Ramos (cell line): ENCODE data around the gene P2RY11.

Experiments used
- in situ Hi-C: fragments of 300-500 bp; cut with MboI; formaldehyde crosslinking; loops from one replicate; pipeline ENCODE4 v1.14.3; 2022; ENCODE audit warnings: low sequenced_read_pairs; ENCODE audit not compliant: unreplicated experiment

The P2RY11 gene

DNA sequence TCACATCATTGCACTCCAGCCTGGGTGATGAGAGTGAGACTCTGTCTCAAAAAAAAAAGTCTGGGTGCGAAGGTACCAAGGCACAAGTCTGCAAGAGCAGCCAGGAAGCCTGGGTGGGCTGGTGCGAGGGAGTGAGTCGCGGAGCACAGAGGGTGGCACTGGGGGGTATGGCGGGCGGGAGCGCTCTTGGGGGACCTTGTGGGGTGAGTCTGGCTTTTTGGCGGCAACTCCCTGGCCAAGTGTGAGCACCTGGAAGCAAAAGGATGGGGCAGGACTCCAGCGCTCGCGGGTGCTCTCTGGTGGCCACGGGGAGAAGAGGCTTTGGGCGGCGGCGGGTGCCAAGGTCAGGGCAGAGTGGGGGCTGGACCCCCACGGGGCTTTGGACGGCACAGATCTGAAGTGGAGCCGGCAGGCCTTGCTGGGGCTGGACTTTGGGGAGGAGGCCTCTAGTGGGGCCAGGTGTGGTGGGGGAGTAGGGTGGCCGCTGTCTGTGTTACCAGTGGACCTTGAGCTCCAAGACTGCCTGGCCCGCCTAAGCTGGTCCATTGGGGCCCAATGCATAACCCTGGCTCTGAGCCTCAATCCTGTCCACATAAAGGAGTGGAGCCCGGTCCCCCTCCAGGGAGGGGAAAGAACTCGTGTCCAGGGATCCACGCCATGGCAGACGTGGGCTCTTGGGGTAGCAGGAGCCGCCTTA, 1.6 kb downstream of the P2RY11 start:
- in situ Hi-C loops, result no loop called here

DNA sequence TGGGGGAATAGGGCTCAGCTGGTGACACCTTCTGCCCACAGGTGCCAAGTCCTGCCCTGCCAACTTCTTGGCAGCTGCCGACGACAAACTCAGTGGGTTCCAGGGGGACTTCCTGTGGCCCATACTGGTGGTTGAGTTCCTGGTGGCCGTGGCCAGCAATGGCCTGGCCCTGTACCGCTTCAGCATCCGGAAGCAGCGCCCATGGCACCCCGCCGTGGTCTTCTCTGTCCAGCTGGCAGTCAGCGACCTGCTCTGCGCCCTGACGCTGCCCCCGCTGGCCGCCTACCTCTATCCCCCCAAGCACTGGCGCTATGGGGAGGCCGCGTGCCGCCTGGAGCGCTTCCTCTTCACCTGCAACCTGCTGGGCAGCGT, 2.1 kb downstream of the P2RY11 start:
- in situ Hi-C loops, result no loop called here

DNA sequence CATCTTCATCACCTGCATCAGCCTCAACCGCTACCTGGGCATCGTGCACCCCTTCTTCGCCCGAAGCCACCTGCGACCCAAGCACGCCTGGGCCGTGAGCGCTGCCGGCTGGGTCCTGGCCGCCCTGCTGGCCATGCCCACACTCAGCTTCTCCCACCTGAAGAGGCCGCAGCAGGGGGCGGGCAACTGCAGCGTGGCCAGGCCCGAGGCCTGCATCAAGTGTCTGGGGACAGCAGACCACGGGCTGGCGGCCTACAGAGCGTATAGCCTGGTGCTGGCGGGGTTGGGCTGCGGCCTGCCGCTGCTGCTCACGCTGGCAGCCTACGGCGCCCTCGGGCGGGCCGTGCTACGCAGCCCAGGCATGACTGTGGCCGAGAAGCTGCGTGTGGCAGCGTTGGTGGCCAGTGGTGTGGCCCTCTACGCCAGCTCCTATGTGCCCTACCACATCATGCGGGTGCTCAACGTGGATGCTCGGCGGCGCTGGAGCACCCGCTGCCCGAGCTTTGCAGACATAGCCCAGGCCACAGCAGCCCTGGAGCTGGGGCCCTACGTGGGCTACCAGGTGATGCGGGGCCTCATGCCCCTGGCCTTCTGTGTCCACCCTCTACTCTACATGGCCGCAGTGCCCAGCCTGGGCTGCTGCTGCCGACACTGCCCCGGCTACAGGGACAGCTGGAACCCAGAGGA, 2.6 kb downstream of the P2RY11 start:
- in situ Hi-C loops, result no loop called here

DNA sequence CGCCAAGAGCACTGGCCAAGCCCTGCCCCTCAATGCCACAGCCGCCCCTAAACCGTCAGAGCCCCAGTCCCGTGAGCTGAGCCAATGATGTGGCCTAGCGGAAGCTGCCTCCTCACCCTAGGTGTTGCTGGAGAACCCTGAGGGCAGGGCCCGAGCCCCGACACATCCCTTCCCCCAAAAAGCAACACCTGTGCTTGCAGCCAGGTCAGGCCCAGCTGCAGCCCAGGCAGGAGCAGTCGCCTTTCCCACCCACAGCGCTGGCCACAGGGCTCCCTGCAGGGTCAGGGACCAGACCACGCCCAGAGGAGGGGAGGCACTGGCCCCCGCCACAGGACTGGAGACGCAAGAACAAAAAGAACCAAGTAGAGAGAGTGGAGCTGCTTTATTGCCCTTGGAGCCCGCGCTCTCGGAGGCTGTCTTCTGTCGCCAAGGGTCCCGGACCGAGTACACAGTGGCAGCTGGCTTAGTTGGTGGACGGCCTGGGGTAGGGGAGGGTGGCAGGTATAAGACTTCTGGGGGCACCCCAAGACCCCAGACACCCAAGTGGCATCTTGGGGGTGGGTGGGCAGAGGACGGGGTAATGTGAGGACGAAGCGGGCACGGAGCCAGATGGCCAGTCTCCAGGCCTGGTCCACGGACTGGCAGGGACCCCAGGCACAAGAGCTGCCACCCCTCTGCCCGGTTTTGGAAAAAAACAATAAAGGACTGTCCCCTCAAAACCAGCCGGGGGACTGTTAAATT, 3.3 kb downstream of the P2RY11 start:
- in situ Hi-C loops, result no loop called here

DNA sequence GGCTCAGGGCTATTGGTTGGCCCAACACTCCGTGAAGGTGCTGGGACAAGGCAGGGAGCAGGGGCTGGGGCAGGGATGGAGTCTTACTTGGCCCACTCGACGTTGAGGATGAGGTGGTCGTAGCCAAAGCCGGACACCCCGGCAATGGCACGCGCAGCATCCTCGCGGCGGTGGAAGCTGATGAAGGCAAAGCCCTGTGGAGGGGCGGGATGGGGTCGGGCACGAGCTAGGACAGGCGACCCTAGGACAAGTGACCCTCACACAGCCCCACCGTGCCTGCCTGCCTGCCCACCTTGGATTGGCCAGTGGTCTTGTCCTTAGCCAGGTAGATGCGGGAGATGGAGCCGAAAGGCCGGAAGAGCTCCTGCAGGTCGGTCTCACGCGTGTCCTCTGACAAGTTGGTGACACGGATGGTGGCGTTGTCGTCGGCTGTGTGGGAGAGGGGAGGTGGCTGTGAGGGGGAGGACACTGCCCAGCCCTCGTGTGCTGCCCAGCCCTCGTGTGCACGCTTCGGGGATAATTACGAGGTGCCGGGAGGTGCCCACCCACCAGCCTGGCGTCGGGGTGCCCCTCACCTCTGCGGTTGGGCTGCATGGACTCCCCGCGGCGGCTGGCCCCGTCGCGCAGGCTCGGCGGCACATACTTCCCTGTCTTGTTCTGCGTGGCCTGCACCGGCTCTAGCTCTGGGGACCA, 4.0 kb downstream of the P2RY11 start:
- in situ Hi-C loops, result no loop called here

DNA sequence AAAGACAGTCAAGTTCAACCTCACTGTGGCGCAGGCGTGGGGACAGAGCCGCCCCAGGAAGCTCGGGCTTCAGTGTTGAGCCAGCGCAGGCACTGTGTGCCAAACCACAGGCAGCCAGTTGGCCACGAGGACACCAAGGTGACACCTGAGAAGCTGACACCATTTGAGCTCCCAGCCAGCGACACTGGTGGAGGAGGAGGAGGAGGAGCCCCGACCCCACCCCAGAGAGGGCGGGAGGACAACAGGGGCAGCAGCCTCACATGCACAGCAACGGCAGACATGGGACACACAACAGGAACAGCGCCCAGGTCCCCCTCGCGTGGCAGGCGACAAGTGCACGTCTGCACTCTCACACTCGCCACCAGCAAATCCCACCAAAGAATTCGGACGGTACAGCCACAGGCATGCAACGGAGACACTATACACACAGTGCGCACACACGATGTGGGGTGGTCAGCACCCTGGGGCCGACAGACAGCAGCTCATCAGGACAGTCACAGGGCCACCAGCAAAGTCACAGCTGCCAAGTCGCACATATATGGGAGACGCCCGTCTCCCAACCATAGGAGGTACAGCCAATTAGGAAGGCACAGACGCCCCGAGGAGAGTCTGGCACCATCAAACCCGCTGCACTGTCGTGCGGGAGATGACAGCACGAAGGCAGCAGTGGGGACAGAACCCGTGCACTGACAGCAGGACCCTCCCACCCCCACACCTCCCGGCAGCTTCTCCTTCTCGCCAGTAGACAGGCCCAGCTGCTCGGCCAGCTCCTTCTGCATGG, 4.8 kb downstream of the P2RY11 start:
- in situ Hi-C loops, result no loop called here

DNA sequence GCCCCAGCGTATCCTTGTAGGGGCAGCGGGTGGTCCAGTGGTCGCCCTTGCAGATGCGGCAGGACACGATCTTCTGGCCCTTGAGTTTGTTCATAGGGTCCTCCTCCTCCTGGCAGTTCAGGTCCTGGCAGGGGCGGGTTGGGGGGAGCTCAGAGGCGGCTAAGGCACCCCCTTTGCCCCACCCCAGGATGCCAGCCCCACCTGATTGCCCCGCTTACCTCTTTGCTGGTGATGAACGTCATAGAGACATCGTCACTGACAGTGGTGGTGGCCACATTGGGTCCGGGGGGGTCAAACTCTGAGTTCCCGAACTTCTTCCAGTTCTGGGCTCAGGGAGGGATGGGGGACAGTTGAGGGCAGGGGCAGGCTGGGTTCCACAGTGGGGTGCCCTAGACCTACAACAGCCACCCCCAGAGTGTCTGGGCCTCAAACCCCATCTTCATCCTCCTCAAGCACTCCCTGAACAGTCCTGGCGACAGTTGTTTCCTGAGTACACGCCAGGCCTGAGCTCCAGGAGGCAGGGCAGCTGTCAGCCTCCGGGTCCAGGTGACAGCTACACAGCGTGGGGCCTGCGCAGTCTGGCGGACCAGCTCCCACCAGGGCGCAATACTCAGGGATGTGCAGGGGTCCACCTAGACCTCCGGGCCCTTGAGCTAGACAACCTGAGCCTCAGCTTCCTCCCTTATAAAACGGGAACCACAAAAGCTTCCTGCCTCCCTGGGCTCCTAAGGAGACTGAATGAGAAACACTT, 5.5 kb downstream of the P2RY11 start:
- in situ Hi-C loops, result no loop called here

DNA sequence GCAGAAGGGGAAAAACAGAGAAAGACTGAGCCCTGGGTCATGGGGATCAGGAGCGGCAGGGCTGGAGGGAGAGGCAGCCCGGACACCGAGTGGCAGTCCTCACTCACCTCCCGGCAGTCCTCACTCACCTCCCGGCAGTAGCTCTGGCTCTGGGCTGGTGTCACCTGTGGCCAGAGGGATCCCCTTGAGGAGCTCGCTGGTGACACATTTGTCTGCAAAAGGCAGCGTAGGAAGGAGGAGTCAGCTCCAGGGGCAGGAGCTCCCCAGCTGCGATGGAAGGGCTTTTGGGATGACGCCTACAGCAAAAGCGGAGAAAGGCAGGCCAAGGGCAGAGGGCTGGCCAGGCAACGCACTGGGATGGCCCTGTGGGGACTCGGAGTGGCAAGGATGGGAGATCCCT, 7.5 kb downstream of the P2RY11 start:
- in situ Hi-C loops, result no loop called here

DNA sequence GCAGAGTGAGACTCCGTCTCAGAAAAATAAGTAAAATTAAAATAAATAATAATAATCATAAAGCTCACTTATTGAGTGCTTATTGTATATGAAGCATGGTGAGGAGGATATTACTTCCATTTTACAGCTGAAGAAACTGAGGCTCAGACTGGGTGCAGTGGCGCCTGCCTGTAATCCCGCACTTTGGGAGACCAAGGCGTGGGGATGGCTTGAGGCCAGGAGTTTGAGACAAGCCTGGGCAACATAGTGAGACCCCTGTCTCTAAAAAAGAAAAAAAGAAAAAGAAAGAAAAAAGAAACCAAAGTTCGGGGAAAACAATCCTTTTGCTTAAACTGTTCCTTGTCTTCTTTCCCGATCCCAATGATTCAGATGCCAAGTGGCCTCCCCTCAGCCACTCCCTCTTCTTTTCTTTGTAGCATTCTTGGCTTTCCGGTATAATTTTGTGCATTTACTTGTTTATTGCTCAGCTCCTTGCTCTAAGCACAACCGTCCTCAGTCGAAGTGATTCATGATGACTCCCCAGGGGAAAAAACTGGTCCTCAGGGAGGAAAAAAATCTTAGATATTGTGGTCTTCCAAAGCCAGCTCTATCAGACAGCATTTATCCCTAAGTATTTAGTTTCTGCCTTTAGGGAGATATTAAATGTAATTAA, 9.2 kb downstream of the P2RY11 start:
- in situ Hi-C loops, result no loop called here

DNA sequence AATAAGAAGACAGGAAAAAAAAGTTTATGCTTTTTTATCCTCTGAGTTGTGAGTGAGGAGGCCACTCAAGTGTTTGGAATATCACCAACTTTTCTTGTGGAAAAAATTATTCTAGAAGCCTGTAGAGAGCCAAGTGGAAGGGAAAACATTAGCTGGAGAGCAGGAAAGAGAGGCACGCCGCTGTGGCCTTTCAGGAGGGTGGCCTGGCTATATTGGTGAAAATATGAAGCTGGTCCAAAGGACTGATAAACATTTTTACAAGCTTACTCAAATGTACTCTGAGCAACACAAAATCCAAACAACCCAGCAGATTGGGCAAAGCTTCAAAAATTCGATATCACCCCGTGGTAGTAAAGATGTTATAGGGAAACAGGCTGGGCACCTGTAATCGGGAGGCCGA, 10.6 kb downstream of the P2RY11 start:
- in situ Hi-C loops, result no loop called here

DNA sequence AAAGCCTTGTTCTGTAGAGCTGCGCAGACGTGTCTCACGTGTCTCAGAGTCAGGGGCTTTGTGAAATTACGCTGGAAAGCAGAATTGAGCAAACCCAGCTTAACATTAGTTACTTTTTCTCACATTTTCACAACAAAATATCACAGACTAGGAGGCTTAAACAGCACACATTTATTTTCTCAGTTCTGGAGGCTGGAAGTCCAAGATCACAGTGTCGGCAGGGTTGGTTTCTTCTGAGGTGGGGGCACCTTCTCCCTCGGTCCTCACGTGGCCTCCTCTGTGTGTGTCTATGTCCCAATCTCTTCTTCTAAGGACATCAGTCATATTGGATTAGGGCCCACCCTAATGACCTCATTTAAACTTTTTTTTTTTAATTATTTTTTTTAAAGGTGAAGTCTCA, 12.9 kb downstream of the P2RY11 start:
- in situ Hi-C loops, result no loop called here

DNA sequence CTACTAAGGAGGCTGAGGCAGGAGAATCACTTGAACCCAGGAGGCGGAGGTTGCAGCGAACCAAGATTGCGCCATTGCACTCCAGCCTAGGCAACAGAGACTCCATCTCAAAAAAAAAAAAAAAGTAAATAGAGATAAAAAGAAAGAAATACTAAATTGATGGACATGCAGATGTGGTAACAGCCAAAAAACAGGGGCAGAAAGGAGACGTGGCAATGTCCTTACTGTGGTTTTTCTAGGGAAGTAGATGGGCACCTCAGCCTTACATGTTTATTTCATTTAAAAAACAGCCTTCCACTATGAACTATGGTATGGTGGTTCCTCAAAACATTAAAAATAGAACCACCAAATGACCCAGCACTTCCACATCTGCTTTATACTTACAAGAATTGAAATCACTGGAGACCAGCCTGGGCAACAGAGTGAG, 14.7 kb downstream of the P2RY11 start:
- in situ Hi-C loops, result no loop called here

DNA sequence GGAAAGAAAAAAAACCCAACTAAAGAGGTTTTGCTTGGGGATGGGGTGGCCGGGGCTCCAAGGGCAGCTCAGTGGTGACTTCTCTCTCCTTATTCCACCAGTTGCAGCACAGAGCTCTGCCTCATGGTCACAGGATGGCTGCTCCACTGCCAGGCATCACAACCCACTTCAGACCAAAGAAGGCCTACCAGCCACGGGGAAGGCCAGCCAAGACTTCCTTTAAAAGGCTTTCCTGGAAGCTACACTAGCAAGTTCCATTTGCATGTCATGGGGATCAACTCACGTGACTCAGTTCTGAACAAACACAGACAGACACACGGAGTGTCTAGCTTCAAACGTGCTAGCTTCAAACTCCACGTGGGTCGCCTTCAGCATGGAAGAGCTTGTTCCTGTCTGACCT, 21.4 kb downstream of the P2RY11 start:
- in situ Hi-C loops, result no loop called here

DNA sequence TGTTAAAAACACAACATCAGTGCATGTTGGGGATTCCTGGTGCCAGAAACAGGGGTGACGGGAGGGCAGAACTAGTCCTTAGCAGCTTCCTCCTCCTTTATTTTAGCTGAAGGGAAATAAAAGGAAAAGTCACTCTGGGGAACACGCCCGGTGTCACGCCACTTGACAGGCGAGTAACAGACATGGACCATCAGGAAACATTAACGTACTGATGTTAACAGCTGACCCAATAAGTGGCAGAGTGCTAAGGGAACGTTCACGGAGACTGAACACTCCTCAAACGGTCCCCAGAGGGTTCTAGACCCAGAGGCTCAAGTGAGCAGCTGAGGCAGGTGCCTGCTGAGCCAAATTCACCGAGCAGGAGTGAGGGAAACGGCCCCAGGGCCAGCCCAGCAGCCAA, 22.1 kb downstream of the P2RY11 start:
- in situ Hi-C loops, result no loop called here

DNA sequence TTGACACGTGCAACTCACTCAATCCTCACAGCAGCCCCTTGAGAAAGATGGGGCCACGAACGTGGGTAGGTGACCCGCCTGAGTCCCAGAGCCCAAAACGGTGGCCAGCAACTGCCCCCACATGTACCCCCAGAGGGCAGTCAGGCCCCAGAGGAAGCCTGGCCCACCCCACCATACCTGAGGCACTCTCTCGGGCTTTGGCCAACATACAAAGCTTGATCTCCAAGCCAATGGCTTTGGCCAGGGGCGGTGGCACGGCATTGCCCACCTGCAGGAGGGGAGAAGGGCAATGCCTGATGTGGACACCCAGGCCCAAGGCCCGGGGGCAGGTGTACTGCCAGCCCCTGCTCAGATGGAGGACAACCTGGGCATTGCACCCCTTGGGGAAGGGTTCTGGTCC, 22.5 kb downstream of the P2RY11 start:
- in situ Hi-C loops, result no loop called here

DNA sequence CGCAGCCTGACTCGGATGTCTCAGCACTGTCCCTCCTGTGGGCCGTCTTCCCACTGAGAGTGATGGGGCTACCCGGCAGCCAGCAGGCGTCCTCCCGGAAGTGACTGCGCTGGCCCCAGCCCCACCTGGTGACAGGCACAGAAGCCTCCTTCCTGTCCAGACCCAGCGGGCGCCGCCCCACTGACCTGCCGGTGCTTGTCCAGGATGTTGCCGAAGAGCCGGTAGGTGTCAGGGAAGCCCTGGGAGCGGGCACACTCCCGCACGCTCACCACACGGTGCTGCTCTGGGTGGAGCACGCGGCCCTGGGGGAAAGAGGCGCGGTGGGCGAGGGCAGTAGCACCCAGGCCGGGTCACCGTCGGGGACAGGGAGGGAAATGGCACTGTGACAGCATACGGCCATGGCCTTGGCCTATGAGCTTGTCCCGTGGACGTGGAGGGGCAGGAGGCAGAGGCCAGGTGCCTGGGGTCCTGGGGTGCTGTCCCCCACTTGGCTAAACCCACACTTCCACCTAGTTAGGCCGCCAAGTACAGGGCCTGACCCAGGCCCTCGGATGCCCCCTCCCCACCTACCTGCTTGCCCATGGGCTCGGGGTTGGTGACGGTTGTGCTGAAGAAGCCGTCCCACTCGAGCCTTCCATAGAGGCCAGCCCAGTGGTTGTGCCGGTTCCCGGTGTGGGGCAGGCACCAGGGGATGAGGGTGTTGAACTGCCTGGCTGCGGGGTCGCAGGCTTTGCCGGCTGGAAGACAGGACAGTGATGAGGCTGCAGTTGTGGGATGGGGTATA, 24.2 kb downstream of the P2RY11 start:
- in situ Hi-C loops, result no loop called here

DNA sequence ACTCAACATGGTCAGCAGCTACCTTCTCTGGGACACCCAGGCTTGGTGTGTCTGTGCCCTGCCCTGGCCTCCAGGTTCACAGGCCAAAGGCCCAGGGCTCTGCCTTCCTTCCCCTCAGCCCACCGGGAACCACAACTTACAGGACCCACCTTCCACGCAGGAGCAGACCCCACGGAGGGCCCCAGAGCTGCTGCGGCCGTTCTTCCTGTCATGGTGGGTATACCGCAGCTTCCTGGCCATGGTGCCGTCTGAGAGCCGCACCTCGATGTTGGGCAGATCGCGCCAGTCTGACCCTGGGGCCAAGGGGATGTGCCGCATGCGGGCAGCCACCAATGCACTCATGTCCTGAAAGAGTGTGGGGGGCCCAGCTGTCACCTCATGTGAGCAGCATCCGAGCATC, 25.4 kb downstream of the P2RY11 start:
- in situ Hi-C loops, result no loop called here
